ENCODE results near the gene ZNF761.
"Not testable (repeated sequence)": the region's sequence is repeated elsewhere in the genome, so short reads cannot be mapped to it uniquely, and the experiment has no call there.

The ZNF761 gene

GRCh38 chr19:53431399-53432087 is at the start of gene ZNF761:
ZNF761 (plus strand) TSS chr19:53431984; CDS start chr19:53447269, 15,285 bp downstream.
- peak; percentile 97 for DNase-seq

DNA sequence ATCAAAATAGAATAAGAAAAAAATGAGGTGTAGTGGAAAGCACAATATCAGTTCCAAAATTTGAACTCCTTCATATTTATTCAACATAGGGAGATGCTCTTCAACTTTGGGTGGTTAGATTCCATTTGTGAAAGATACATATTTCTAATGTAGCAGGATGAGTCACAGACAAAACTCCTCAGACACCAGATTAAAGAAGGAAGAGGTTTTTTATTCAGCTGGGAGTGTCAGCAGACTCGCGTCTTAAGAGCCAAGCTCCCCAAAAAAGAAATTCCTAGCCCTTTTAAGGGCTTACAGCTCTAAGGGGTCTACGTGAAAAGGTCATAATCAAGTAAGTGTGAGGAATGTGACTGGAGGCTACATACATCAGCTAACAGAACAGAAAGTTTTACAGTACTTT is 43.6 kb upstream of the ZNF761 start:
- DNase-seq: no peak

- DNase-seq: no peak
These were observed 42.9 kb upstream of the ZNF761 start for GRCh38 chr19:53388904-53389303.

DNA sequence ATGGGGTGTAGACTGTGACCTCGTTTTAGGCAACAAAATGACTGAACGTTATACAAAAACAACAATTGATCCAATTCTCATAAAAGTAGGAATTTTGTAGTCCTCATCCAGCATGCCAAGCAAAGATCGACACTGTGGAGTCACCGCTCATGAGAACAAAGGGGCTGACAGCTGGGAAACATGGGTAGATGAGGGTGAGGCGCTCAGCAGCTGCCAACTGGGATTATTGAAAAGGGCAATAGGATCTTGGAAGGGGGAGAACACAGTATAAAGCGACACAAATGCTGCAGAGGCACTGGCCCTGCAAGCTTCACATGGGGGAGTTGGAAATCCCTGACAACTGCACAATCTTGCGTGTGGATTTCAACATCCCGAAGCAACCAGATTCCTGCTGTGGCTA is 42.2 kb upstream of the ZNF761 start:
- DNase-seq: no peak

- DNase-seq: no peak
These were observed 41.8 kb upstream of the ZNF761 start for GRCh38 chr19:53389978-53390377.

DNA sequence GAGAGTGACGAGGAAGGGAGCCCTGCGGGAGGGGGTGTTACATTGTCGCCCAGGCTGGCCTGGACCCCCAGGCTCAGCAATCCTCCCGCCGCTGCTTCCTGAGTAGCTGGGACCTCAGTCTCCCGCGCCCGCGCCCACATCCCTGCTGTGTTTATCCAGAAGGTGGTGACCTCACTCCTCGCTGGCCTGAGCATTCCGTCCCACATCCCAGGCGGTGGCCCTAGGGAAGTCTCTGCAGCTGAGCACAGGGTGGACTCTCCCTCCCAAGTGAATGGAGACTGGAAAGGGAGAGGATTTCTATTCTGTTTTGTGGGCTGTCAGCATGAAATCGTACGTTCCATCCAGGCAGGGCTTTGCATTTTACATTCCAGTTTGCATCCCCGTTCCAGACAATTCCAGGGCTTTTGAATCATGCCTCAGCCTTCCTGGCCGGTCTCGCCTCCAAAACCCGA is 37.2 kb upstream of the ZNF761 start:
- DNase-seq: no peak

GRCh38 chr19:53394974-53395839 is 36.6 kb upstream of the ZNF761 start, which contains the start of gene ZNF765:
ZNF765 (plus strand) TSS chr19:53395149; CDS start chr19:53398016, 2,867 bp downstream.
- DNase-seq: peak; percentile 96

DNA sequence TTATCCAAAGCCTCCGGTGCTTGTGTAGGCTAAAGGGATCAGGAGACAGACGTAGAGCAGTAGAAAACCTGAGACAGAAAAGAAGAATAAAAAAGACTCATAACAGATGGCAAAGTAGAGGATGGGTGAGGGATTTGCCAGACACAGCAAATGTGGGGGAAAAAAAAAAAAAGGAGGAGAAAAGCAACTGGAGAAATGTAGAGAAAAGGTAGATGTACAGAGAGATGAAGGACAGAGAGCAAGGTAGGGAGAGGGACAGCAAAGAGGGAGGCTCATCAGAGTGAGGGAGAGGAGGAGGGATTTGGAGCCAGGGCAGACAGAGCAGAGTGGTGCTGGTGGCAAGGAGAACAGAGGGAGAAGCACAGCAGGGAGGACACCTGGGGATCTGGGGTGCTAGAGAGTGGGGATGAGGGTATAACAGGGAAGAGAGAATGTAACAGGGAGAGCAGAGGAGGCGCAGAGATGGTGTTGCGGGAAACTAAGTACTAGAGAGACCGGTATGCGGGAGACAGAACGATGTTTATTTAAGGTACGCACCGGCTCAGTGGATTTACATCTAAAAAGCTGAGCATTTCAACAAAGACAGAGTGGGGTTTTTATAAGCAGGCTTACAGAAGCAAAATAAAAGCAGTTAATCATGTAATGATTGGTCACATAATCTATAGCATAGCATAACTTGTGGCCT is 35.8 kb upstream of the ZNF761 start:
- peak; percentile 32 for DNase-seq

GRCh38 chr19:53396525-53396868 is 35.3 kb upstream of the ZNF761 start:
- peak; percentile 71 for DNase-seq

- not testable (repeated sequence) for DNase-seq
These were observed 33.9 kb upstream of the ZNF761 start for GRCh38 chr19:53397918-53398317.

DNA sequence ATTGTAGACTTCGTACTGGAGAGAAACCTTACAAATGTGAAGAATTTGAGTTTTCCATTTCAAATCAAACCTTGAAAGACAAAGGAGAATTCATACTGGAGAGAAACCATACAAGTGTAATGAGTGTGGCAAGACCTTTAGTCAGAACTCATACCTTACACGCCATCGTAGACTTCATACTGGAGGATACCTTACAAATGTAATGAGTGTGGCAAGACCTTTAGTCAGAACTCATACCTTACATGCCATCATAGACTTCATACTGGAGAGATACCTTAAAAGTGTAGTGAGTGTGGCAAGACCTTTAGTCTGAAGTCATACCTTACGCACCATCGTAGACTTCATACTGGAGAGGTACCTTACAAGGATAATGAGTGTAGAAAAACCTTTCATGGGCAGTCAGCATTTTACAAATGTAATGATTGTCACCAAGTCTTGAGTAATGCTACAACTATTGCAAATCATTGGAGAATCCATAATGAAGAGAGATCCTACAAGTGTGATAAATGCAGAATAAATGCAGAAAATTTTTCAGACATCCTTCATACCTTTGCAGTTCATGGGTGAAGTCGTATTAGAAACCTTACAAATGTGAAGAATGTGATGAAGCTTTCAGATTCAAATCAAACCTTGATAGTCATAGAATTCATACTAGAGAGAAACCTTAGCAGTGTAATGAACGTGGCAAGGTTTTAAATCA is 22.1 kb upstream of the ZNF761 start:
- no peak for DNase-seq

DNA sequence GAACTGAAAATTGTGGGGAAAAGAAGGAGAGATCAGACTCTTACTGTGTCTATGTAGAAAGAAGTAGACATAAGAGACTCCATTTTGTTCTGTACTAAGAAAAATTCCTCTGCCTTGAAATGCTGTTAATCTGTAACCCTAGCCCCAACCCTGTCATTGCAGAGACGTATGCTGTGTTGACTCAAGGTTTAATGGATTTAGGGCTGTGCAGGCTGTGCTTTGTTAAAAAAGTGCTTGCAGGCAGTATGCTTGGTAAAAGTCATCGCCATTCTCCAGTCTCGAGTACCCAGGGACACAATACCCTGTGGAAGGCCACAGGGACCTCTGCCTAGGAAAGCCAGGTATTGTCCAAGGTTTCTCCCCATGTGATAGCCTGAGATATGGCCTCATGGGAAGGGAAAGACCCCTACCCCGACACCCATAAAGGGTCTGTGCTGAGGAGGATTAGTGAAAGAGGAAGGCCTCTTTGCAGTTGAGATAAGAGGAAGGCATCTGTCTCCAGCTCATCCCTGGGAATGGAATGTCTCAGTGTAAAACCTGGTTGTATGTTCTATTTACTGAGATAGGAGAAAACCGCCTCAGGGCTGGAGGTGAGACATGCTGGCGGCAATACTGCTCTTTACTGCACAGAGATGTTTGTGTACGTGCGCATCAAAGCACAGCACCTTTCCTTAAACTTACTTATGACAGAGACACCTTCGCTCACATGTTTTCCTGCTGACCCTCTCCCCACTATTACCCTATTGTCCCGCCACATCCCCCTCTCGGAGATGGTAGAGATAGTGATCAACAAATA is 11.1 kb upstream of the ZNF761 start:
- not testable (repeated sequence) for DNase-seq

- no peak for DNase-seq
These were observed 9.2 kb upstream of the ZNF761 start for GRCh38 chr19:53422551-53422950.

DNA sequence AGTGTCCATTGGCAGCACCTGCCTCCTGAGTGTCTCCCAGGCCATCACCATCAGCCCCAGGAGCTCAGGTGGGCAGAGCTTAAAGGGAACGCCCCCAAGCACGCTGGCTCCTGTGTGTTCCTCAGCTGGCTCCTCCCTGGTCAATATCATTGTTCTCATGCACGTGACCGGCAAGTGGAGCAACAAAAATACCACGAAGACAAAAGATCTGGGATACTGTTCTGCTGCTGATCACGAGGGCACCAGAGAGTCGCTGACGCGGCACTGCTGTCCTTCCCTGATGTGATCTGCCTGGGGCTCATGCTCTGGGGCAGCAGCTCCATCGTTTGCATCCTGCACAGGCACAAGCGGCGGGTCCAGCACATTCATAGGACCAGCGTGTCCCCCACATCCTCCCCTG is 8.7 kb upstream of the ZNF761 start:
- not testable (repeated sequence) for DNase-seq

GRCh38 chr19:53423680-53424079 is 8.1 kb upstream of the ZNF761 start:
- peak; percentile 8 for DNase-seq

DNA sequence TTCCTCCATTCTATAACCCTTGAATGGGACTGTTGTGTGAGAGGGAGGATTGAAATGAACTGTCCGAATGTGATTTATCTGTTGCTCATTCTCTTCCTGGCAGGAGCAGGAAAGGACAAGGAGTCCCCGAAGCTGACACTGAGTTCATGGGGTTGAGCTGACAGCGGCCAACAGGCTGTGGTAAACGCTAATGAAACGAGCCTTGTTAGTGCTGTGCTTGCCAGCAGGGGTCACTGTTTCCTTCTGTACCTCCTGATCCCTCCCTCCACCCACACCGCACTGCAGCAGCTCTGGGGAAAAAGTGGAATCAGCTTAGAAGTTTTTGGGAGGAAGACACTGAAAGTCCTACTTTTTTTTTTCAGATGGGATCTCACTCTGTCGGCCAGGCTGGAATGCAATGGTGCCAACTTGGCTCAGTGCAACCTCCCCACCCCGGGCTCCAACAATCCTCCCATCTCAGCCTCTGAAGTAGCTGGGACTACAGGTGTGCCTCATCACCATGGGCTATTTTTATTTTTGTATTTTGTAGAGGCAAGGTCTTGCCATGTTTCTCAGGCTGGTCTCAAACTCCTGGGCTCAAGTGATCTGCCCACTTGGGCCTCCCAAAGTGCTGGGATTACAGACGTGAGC is 6.7 kb upstream of the ZNF761 start:
- DNase-seq: peak; percentile 86

DNA sequence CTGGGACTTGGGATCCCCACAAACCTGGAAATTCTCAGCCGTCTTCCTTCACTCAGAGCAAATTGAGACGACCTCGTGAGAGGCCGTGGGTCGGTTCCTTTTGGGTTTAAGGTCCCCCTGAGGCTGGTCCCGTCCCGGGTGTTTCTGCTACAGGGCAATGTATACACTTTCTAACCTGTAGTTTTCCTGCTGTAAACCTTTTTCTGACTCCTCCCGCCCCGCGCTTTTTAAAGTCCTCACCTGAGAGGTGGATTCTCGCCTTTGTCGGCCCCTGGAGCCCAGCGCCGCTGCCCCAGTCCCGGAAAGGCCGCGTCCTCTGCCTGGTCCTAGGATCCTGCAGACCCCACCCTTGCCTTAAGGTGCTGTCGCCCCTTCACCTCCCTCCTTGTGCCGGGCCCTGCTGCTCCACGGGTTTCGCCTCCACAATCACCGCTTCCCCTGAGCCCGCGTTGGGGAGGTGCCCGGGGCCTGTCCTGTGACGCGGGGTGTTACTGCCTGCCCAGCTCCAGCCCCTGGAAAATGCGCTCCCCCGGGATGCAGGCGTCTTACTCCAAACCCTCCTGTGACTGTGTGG is 391 bp downstream of the ZNF761 start:
- peak; percentile 56 for DNase-seq

- not testable (repeated sequence) for DNase-seq
These were observed 12.0 kb downstream of the ZNF761 start for GRCh38 chr19:53443809-53444208.

- not testable (repeated sequence) for DNase-seq
These were observed 15.4 kb downstream of the ZNF761 start for GRCh38 chr19:53447196-53447595.

DNA sequence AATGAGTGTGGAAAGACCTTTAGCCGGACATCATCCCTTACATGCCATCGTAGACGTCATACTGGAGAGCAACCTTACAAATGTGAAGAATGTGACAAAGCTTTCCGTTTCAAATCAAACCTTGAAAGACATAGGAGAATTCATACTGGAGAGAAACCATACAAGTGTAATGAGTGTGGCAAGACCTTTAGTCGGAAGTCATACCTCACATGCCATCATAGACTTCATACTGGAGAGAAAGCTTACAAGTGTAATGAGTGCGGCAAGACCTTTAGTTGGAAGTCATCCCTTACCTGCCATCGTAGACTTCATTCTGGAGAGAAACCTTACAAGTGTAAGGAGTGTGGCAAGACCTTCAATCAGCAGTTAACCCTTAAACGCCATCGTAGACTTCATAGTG is 24.0 kb downstream of the ZNF761 start:
- DNase-seq: no peak

DNA sequence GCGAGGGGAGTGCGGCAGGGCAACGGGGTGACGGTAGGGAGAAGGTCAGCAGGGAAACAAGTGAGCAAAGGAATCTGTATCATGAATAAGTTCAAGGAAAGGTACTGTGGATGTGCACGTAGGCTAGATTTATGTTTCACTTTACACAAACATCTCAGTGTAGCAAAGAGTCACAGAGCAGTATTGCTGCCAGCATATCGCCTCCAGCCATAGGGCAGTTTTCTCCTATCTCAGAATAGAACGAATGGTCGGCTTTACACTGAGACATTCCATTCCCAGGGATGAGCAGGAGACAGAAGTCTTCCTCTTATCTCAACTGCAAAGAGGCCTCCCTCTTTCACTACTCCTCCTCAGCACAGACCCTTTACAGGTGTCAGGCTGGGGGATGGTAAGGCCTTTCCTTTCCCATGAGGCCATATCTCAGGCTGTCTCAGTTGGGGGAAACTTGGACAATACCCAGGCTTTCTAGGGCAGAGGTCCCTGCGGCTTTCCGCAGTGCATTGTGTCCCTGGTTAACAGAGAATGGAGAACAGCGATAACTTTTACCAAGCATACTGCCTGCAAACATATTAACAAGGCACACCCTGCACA is 28.4 kb downstream of the ZNF761 start:
- DNase-seq: not testable (repeated sequence)
